ENCODE measurements around the gene COL4A1. TPM values are rescaled to one million over a fixed set of nuclear protein-coding genes. Genes with fewer than 3 reads are reported as not detected.
A peak's percentile ranks its signal among the peaks of the same experiment; 100 is the strongest.
"Not testable (repeated sequence)": the region's sequence is repeated elsewhere in the genome, so short reads cannot be mapped to it uniquely, and the experiment has no call there.

The COL4A1 gene
- total RNA-seq, 2 experiments from 2014 or later, result not detected

GRCh38 chr13:110121422-110122083 is 185.4 kb downstream of the COL4A1 start:
- ATAC-seq (ENCODE audit: low read depth) (no peak), DNase-seq (no peak)
- H3K27ac Mint-ChIP-seq, result no peak overlapping the region
- H3K27me3 Mint-ChIP-seq, result peaks cover 15% of the 10 kb centered on the region
- POLR2A ChIA-PET, result no interaction called here
- H3K4me3 Mint-ChIP-seq, result no peak overlapping the region
- H3K9me3 Mint-ChIP-seq, result no peaks in the 10 kb centered on the region
- H3K4me1 Mint-ChIP-seq, result no peaks in the 10 kb centered on the region
- no peaks in the 10 kb centered on the region for H3K36me3 Mint-ChIP-seq

GRCh38 chr13:110119935-110120905 is 186.7 kb downstream of the COL4A1 start:
- no peak for ATAC-seq (ENCODE audit: low read depth)
- Mint-ChIP-seq H3K4me1 (no peaks in the 10 kb centered on the region), H3K9me3 (no peaks in the 10 kb centered on the region), H3K4me3 (no peak overlapping the region), H3K36me3 (no peaks in the 10 kb centered on the region), H3K27me3 (peaks cover 10% of the 10 kb centered on the region), H3K27ac (no peak overlapping the region)
- POLR2A ChIA-PET, result no interaction called here
- no peak for DNase-seq

- Mint-ChIP-seq H3K36me3 (no peaks in the 10 kb centered on the region), H3K4me3 (no peak overlapping the region), H3K27me3 (peaks cover 16% of the 10 kb centered on the region), H3K27ac (no peak overlapping the region), H3K9me3 (no peaks in the 10 kb centered on the region), H3K4me1 (no peaks in the 10 kb centered on the region)
- DNase-seq (no peak), ATAC-seq (ENCODE audit: low read depth) (no peak)
- POLR2A ChIA-PET, result no interaction called here
These were observed 188.9 kb downstream of the COL4A1 start for GRCh38 chr13:110118106-110118505.

GRCh38 chr13:110116072-110116487 is 190.9 kb downstream of the COL4A1 start:
- no peak overlapping the region for H3K27ac Mint-ChIP-seq
- H3K9me3 Mint-ChIP-seq, result no peaks in the 10 kb centered on the region
- POLR2A ChIA-PET, result no interaction called here
- H3K4me1 Mint-ChIP-seq, result no peaks in the 10 kb centered on the region
- peak; percentile 47 for ATAC-seq (ENCODE audit: low read depth)
- H3K27me3 Mint-ChIP-seq, result peaks cover 11% of the 10 kb centered on the region
- H3K36me3 Mint-ChIP-seq, result no peaks in the 10 kb centered on the region
- DNase-seq, result peak; percentile 72
- H3K4me3 Mint-ChIP-seq, result no peak overlapping the region

- H3K36me3 Mint-ChIP-seq, result no peaks in the 10 kb centered on the region
- POLR2A ChIA-PET, result no interaction called here
- DNase-seq, result no peak
- H3K4me3 Mint-ChIP-seq, result no peak overlapping the region
- no peak overlapping the region for H3K27ac Mint-ChIP-seq
- no peaks in the 10 kb centered on the region for H3K4me1 Mint-ChIP-seq
- peaks cover 11% of the 10 kb centered on the region for H3K27me3 Mint-ChIP-seq
- ATAC-seq (ENCODE audit: low read depth), result no peak
- H3K9me3 Mint-ChIP-seq, result no peaks in the 10 kb centered on the region
These were observed 191.4 kb downstream of the COL4A1 start for GRCh38 chr13:110115591-110115990.

GRCh38 chr13:110114316-110114715 is 192.6 kb downstream of the COL4A1 start:
- no peak for DNase-seq
- Mint-ChIP-seq H3K27ac (no peak overlapping the region), H3K27me3 (peaks cover 11% of the 10 kb centered on the region), H3K4me3 (no peak overlapping the region), H3K9me3 (no peaks in the 10 kb centered on the region), H3K4me1 (no peaks in the 10 kb centered on the region), H3K36me3 (no peaks in the 10 kb centered on the region)
- no peak for ATAC-seq (ENCODE audit: low read depth)
- POLR2A ChIA-PET, result no interaction called here

GRCh38 chr13:110113284-110113764 is 193.6 kb downstream of the COL4A1 start:
- peaks cover 11% of the 10 kb centered on the region for H3K27me3 Mint-ChIP-seq
- no peaks in the 10 kb centered on the region for H3K36me3 Mint-ChIP-seq
- H3K4me1 Mint-ChIP-seq, result no peaks in the 10 kb centered on the region
- DNase-seq (no peak), ATAC-seq (ENCODE audit: low read depth) (no peak)
- H3K4me3 Mint-ChIP-seq, result no peak overlapping the region
- H3K9me3 Mint-ChIP-seq, result no peaks in the 10 kb centered on the region
- POLR2A ChIA-PET, result no interaction called here
- H3K27ac Mint-ChIP-seq, result no peak overlapping the region

GRCh38 chr13:110112379-110112778 is 194.6 kb downstream of the COL4A1 start:
- H3K9me3 Mint-ChIP-seq; DNase-seq; POLR2A ChIA-PET; H3K4me1 Mint-ChIP-seq; H3K36me3 Mint-ChIP-seq; H3K4me3 Mint-ChIP-seq; H3K27ac Mint-ChIP-seq; ATAC-seq (ENCODE audit: low read depth): not testable (repeated sequence)
- H3K27me3 Mint-ChIP-seq, result peaks cover 11% of the 10 kb centered on the region

- no peak for DNase-seq
- Mint-ChIP-seq H3K4me1 (no peaks in the 10 kb centered on the region), H3K36me3 (no peaks in the 10 kb centered on the region), H3K4me3 (no peak overlapping the region), H3K9me3 (no peaks in the 10 kb centered on the region), H3K27me3 (peaks cover 9% of the 10 kb centered on the region), H3K27ac (no peak overlapping the region)
- no peak for ATAC-seq (ENCODE audit: low read depth)
- POLR2A ChIA-PET, result no interaction called here
These were observed 196.2 kb downstream of the COL4A1 start for GRCh38 chr13:110110783-110111182.

- no peaks in the 10 kb centered on the region for H3K4me1 Mint-ChIP-seq
- no peaks in the 10 kb centered on the region for H3K9me3 Mint-ChIP-seq
- H3K27ac Mint-ChIP-seq, result no peak overlapping the region
- H3K4me3 Mint-ChIP-seq, result no peak overlapping the region
- DNase-seq (no peak), ATAC-seq (ENCODE audit: low read depth) (no peak)
- no peaks in the 10 kb centered on the region for H3K36me3 Mint-ChIP-seq
- POLR2A ChIA-PET, result no interaction called here
- peaks cover 9% of the 10 kb centered on the region for H3K27me3 Mint-ChIP-seq
These were observed 197.0 kb downstream of the COL4A1 start for GRCh38 chr13:110109910-110110309.

- Mint-ChIP-seq H3K4me1 (no peaks in the 10 kb centered on the region), H3K9me3 (no peaks in the 10 kb centered on the region)
- POLR2A ChIA-PET, result no interaction called here
These were observed 197.7 kb downstream of the COL4A1 start for GRCh38 chr13:110109140-110109783.

GRCh38 chr13:110108348-110109139 is 198.4 kb downstream of the COL4A1 start:
- ATAC-seq (ENCODE audit: low read depth), result no peak

More at GRCh38 chr13:110109140-110109783, 197.7 kb downstream of the COL4A1 start:
- no peaks in the 10 kb centered on the region for H3K36me3 Mint-ChIP-seq
- no peak overlapping the region for H3K4me3 Mint-ChIP-seq
- ATAC-seq (ENCODE audit: low read depth), result no peak
- DNase-seq, result no peak
- peaks cover 6% of the 10 kb centered on the region for H3K27me3 Mint-ChIP-seq
- no peak overlapping the region for H3K27ac Mint-ChIP-seq

More at GRCh38 chr13:110108348-110109139, 198.4 kb downstream of the COL4A1 start:
- H3K27me3 Mint-ChIP-seq, result peaks cover 2% of the 10 kb centered on the region
- no peak overlapping the region for H3K4me3 Mint-ChIP-seq
- H3K4me1 Mint-ChIP-seq, result no peaks in the 10 kb centered on the region
- DNase-seq, result no peak
- POLR2A ChIA-PET, result no interaction called here
- H3K9me3 Mint-ChIP-seq, result no peaks in the 10 kb centered on the region
- no peak overlapping the region for H3K27ac Mint-ChIP-seq
- no peaks in the 10 kb centered on the region for H3K36me3 Mint-ChIP-seq
